HepG2 (cell line): Measurements from ENCODE around the gene SLC25A1. TPM values are rescaled to one million over a fixed set of nuclear protein-coding genes. Genes with fewer than 3 reads are reported as not detected.

Experiments
- CEBPZ ChIP-seq: IDR thresholded peaks from 2 replicates; pipeline ENCODE4 v1.6.1; 2012; ENCODE audit warnings: low read length, improper control_type of control experiment
- EEA1 ChIP-seq: sonication (generic); formaldehyde crosslinking; IDR thresholded peaks from 2 replicates; pipeline ENCODE4 v1.5.1; 2020; ENCODE audit warnings: mild to moderate bottlenecking, missing genetic modification reagents, borderline replicate concordance
- IKZF4 ChIP-seq: sonication (generic); formaldehyde crosslinking; IDR thresholded peaks from 2 replicates; pipeline ENCODE4 v1.5.1; 2020; ENCODE audit warnings: borderline replicate concordance, mild to moderate bottlenecking, low read depth, missing genetic modification reagents; ENCODE audit errors: not compliant biosample characterization
- IRX3 ChIP-seq: sonication (generic); formaldehyde crosslinking; IDR thresholded peaks from 2 replicates; pipeline ENCODE4 v1.8.1; 2023; ENCODE audit warnings: mild to moderate bottlenecking, low read depth, missing genetic modification reagents, borderline replicate concordance
- PRDM15 ChIP-seq: sonication (generic); formaldehyde crosslinking; IDR thresholded peaks from 2 replicates; pipeline ENCODE4 v1.4.0; 2020; ENCODE audit warnings: missing genetic modification reagents
- SMAD9 ChIP-seq: sonication (generic); formaldehyde crosslinking; IDR thresholded peaks from 2 replicates; pipeline ENCODE4 v1.5.1; 2020; ENCODE audit warnings: mild to moderate bottlenecking, missing genetic modification reagents
- YEATS2 ChIP-seq: sonication (generic); formaldehyde crosslinking; IDR thresholded peaks from 2 replicates; pipeline ENCODE4 v1.4.0; 2020; ENCODE audit warnings: missing genetic modification reagents, borderline replicate concordance
- ZBTB43 ChIP-seq: sonication (generic); formaldehyde crosslinking; conservative IDR thresholded peaks from 2 replicates; pipeline ENCODE4 v1.4.0; 2020; ENCODE audit warnings: missing genetic modification reagents
- ZNF546 ChIP-seq: sonication (generic); formaldehyde crosslinking; conservative IDR thresholded peaks from 2 replicates; pipeline ENCODE4 v1.8.1; 2023; ENCODE audit warnings: mild to moderate bottlenecking, missing genetic modification reagents
- ZNF547 ChIP-seq: sonication (generic); formaldehyde crosslinking; IDR thresholded peaks from 2 replicates; pipeline ENCODE4 v1.5.1; 2020; ENCODE audit warnings: mild to moderate bottlenecking, missing genetic modification reagents
- ZNF597 ChIP-seq: sonication (generic); formaldehyde crosslinking; IDR thresholded peaks from 2 replicates; pipeline ENCODE4 v1.5.0; 2020; ENCODE audit warnings: missing genetic modification reagents
- ZNF678 ChIP-seq: sonication (generic); formaldehyde crosslinking; IDR thresholded peaks from 2 replicates; pipeline ENCODE4 v1.4.0; 2020; ENCODE audit warnings: mild to moderate bottlenecking, missing genetic modification reagents
- ZXDC ChIP-seq: sonication (generic); formaldehyde crosslinking; IDR thresholded peaks from 2 replicates; pipeline ENCODE4 v1.5.0; 2020; ENCODE audit warnings: mild to moderate bottlenecking, missing genetic modification reagents
- polyA plus RNA-seq, 8 experiments: library from polyadenylated mRNA; depleted of rRNA in 3 of 8; stranded (reverse) in 7 of 8; unstranded in 1 of 8; fragments of >200 nt; fragmentation: Illumina TruSeq in 4 of 8; extraction: Trizol in 4 of 8; gene quantifications; 2 replicates each; pipeline versions ENCODE4 v1.2.1 to v1.2.3, GENCODE V29; 2011 to 2016; ENCODE audit warnings: low read depth in 4 of 8, missing spikeins in 1 of 8, mixed read lengths in 1 of 8; ENCODE audit not compliant: insufficient read depth in 1 of 8
- total RNA-seq, 5 experiments: library from RNA; depleted of rRNA; stranded (reverse); fragments of >200 nt; fragmentation: Illumina TruSeq; extraction: Trizol; gene quantifications; 2 replicates each; pipeline ENCODE4 v1.2.3, GENCODE V29; 2016; ENCODE audit warnings: low read depth in 1 of 5

The SLC25A1 gene
- total and polyA plus RNA-seq, 2 of the 13 experiments (the other 11 are each of a cell fraction or from before 2014, with no cell fraction given), result 49.4 to 161 TPM

GRCh38 chr22:19178657-19179496, at the start of gene SLC25A1 (continued):
- TF ChIP-seq ZXDC (CRISPR knock-in tag) (0 out of 2 replicates have a peak, but pooled peaks have one; percentile 42), ZNF546 (CRISPR knock-in tag) (0 out of 2 replicates have a peak, but pooled peaks have one; percentile 19), ZBTB43 (0 out of 2 replicates have a peak, but pooled peaks have one; percentile 36), ZNF678 (CRISPR knock-in tag) (0 out of 2 replicates have a peak, but pooled peaks have one; percentile 19), EEA1 (0 out of 2 replicates have a peak, but pooled peaks have one; percentile 37), PRDM15 (CRISPR knock-in tag) (no peak), IRX3 (CRISPR knock-in tag) (0 out of 2 replicates have a peak, but pooled peaks have one; percentile 5), CEBPZ (no peak), IKZF4 (no peak), YEATS2 (CRISPR knock-in tag) (peak; percentile 37; the same call in 1 of the 2 replicates), SMAD9 (CRISPR knock-in tag) (no peak), ZNF547 (peak; percentile 74; the same call in 1 of the 2 replicates), ZNF597 (CRISPR knock-in tag) (no peak)
